ENCODE results near the gene MYEF2. TPM values are rescaled to one million over a fixed set of nuclear protein-coding genes. Genes with fewer than 3 reads are reported as not detected.

Gene MYEF2
- total and polyA plus RNA-seq, 3 experiments from 2014 or later, result 1.2 to 9.8 (median 9.8) TPM

Other genes starting within 250 kb of the MYEF2 start
- gene SLC24A5, start 57.3 kb downstream of the MYEF2 start, total RNA-seq, result not detected
- not detected for gene SLC24A5, start 57.3 kb downstream of the MYEF2 start, polyA plus RNA-seq
- not detected for gene CTXN2, start 13.4 kb upstream of the MYEF2 start, total RNA-seq
- gene CTXN2, start 13.4 kb upstream of the MYEF2 start, polyA plus RNA-seq, result not detected
- gene SLC12A1, start 28.0 kb upstream of the MYEF2 start, total RNA-seq, result not detected
- gene SLC12A1, start 28.0 kb upstream of the MYEF2 start, polyA plus RNA-seq, result not detected
- gene DUT, start 153.1 kb upstream of the MYEF2 start, total RNA-seq, result 100 to 1,000 TPM; 397 to 413 TPM
- 136 TPM for gene DUT, start 153.1 kb upstream of the MYEF2 start, polyA plus RNA-seq